ENCODE measurements around the gene CACNA1G.

- no peak for TF ChIP-seq POLR2A (IDR thresholded peaks at IDR 0.05)
- TF ChIP-seq POLR2AphosphoS5 (IDR thresholded peaks at IDR 0.05) = no peak
Measured at GRCh38 chr17:50533185-50533584, 27.3 kb upstream of the CACNA1G start.

All from breast epithelium (tissue), 3 donors.